ENCODE results near the gene SIK3. TPM values are rescaled to one million over a fixed set of nuclear protein-coding genes. Genes with fewer than 3 reads are reported as not detected.

The SIK3 gene
- total and polyA plus RNA-seq, 11 donors, result 11.8 to 67.4 (median 38.1) TPM

GRCh38 chr11:116794851-116795250, 303.4 kb downstream of the SIK3 start:
- intact Hi-C loops (cut with DNase I), result loop anchor here in 7 of 10 donors (2.0 to 10.0 kb wide), 8 partner anchors 37 to 432 kb away; partner anchors contain the start of gene APOA1 (in 3 of the 7)
- TF ChIP-seq POLR2A (IDR thresholded peaks at IDR 0.05), result no peak
- no peak for TF ChIP-seq CTCF (IDR thresholded peaks at IDR 0.05)
- DNase-seq, result no peak
- H3K27me3 ChIP-seq, result no peaks in the 10 kb centered on the region
- H3K4me1 ChIP-seq, result peaks cover 0 to 22% (median 6%) of the 10 kb centered on the region in 12 donors
- 78 to 89% (median 82%) methylated on average over 2 of the region's 2 CpGs for WGBS, 4 donors
- no peak for ATAC-seq
- H3K36me3 ChIP-seq, result no peaks in the 10 kb centered on the region
- no peaks in the 10 kb centered on the region for H3K9me3 ChIP-seq
- no peak overlapping the region for H3K27ac ChIP-seq
- no peak overlapping the region for H3K4me3 ChIP-seq

GRCh38 chr11:116793772-116794097, 304.5 kb downstream of the SIK3 start:
- H3K36me3 ChIP-seq, result no peaks in the 10 kb centered on the region
- WGBS, 4 donors, result 97 to 100% (median 99%) methylated on average over 1 of the region's 1 CpG
- H3K27ac ChIP-seq, result no peak overlapping the region
- no peak for DNase-seq
- no peak for TF ChIP-seq CTCF (IDR thresholded peaks at IDR 0.05)
- no peak for TF ChIP-seq POLR2A (IDR thresholded peaks at IDR 0.05)
- H3K4me3 ChIP-seq, result no peak overlapping the region
- intact Hi-C loops (cut with DNase I), result loop anchor here in 8 of 10 donors (2.0 to 10.0 kb wide), 9 partner anchors 39 to 434 kb away; partner anchors contain the start of gene APOA1 (in 3 of the 8)
- peaks cover 0 to 20% (median 6%) of the 10 kb centered on the region in 12 donors for H3K4me1 ChIP-seq
- no peaks in the 10 kb centered on the region for H3K27me3 ChIP-seq
- no peaks in the 10 kb centered on the region for H3K9me3 ChIP-seq
- ATAC-seq, result no peak

Other genes starting within 250 kb of the SIK3 start
- gene PAFAH1B2, start 45.9 kb upstream of the SIK3 start, total RNA-seq, result 10 to 100 TPM; 46.8 to 81.1 (median 68.8) TPM
- 10 to 100 TPM; 16.7 to 33.3 TPM for gene PAFAH1B2, start 45.9 kb upstream of the SIK3 start, polyA plus RNA-seq
- gene SIDT2, start 80.3 kb upstream of the SIK3 start, total RNA-seq, result 10 to 100 TPM; 17.2 to 45.5 (median 22.2) TPM
- gene SIDT2, start 80.3 kb upstream of the SIK3 start, polyA plus RNA-seq, result 10 to 100 TPM; 13.9 to 14.5 TPM
- 100 to 1,000 TPM in 7 of 9 donors, 10 to 100 TPM in 2; 63.7 to 338 (median 173) TPM for gene TAGLN, start 100.9 kb upstream of the SIK3 start, total RNA-seq
- 100 to 1,000 TPM; 319 to 399 TPM for gene TAGLN, start 100.9 kb upstream of the SIK3 start, polyA plus RNA-seq
- 10 to 100 TPM; 16.9 to 43.4 (median 25.5) TPM for gene PCSK7, start 133.6 kb upstream of the SIK3 start, total RNA-seq
- gene PCSK7, start 133.6 kb upstream of the SIK3 start, polyA plus RNA-seq, result 10 to 100 TPM; 27.8 to 34.6 TPM
- 10 to 100 TPM; 16.1 to 31.9 (median 23.4) TPM for gene RNF214, start 134.2 kb upstream of the SIK3 start, total RNA-seq
- gene RNF214, start 134.2 kb upstream of the SIK3 start, polyA plus RNA-seq, result 10 to 100 TPM in 1 of 2 donors, 1 to 10 TPM in 1; 8.0 to 12.9 TPM
- gene BACE1-AS, start 192.9 kb upstream of the SIK3 start, total RNA-seq, result 10 to 100 TPM in 5 of 9 donors, 1 to 10 TPM in 4; 5.8 to 16.6 (median 10.8) TPM
- gene BACE1-AS, start 192.9 kb upstream of the SIK3 start, polyA plus RNA-seq, result 1 to 10 TPM; 4.2 to 9.8 TPM
- gene BACE1, start 217.8 kb upstream of the SIK3 start, total RNA-seq, result 10 to 100 TPM; 12.7 to 21.4 (median 17.3) TPM
- gene BACE1, start 217.8 kb upstream of the SIK3 start, polyA plus RNA-seq, result 10 to 100 TPM in 1 of 2 donors, 1 to 10 TPM in 1; 3.8 to 12.4 TPM
- 10 to 100 TPM in 2 of 9 donors, 1 to 10 TPM in 7; 2.6 to 15.4 (median 7.3) TPM for gene CEP164, start 229.4 kb upstream of the SIK3 start, total RNA-seq
- 1 to 10 TPM; 5.4 to 6.6 TPM for gene CEP164, start 229.4 kb upstream of the SIK3 start, polyA plus RNA-seq

Data from heart left ventricle (tissue), 16 donors.